Measurements from ENCODE around the gene NPDC1.

The NPDC1 gene

DNA sequence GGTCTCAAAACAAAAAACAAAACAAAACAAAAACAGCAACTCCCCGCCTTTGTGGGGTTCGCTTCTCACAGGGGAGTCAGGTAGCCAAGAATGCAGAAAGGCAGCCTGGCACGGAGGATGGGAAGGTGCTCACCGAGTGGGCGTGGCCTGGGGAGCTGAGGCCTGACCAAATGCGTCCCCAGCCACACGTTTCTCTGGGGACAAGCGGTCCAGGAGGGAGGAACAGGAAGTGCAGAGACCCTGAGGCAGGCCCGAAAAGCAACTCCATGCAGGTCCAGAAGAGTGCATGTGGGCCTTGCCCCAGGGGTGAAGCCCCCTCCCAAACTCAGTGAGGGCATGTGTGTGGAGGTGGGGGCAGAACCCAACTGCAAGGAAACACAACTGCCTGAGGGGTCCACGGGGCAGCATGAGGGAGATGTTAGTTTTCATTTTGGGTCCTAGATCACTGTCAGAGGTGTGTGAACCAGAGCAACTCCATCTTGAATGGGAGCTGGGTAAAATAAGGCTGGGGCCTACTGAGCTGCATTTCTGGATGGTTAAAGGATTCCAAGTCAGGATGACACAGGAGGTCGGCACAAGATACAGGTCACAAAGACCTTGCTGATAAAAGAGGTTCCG, 28.8 kb upstream of the NPDC1 start:
- H3K27me3 ChIP-seq (ENCODE audit: control insufficient read depth, insufficient read depth, low read length, poor library complexity, severe bottlenecking), result peaks cover 62% of the 10 kb centered on the region

DNA sequence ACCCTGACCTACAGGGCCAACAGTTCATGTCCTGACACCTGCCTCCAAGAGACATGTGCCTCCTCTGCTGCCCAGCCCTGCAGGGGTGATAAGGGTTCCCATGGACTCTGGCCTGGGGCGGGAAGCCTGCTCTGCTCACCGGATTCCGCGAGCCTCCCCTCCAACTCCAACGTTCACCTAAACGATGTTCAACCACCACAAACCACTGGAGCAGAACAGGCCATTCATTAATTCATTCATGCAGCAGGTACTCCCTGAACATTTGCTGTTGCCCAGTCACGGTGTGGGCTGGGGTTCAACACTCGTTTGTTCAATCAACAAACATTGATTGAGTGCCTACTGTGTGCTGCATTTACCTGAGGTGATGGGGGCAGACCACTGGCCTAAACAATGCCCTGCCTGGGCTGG, 28.0 kb upstream of the NPDC1 start:
- WGBS, 2 experiments, result 91 to 96% methylated on average over 8 of the region's 8 CpGs

More for the DNA sequence above, 28.8 kb upstream of the NPDC1 start:
- H3K27ac ChIP-seq (ENCODE audit: insufficient read depth, low read depth, low read length, poor library complexity, severe bottlenecking), result no peak overlapping the region
- no peak overlapping the region for H3K4me3 ChIP-seq (ENCODE audit: insufficient read depth, low read depth, low read length)
- peaks cover 14% of the 10 kb centered on the region for H3K4me1 ChIP-seq (ENCODE audit: control insufficient read depth, insufficient read depth, low read length)
- 76 to 82% methylated on average over 12 of the region's 12 CpGs for WGBS, 2 experiments
- H3K9me3 ChIP-seq (ENCODE audit: control insufficient read depth, low read length), result no peaks in the 10 kb centered on the region
- no peaks in the 10 kb centered on the region for H3K36me3 ChIP-seq (ENCODE audit: control insufficient read depth, insufficient read depth, low read length)

GRCh38 chr9:137071282-137071681, 25.3 kb upstream of the NPDC1 start:
- 89 to 94% methylated on average over 2 of the region's 2 CpGs for WGBS, 2 experiments
- Histone ChIP-seq H3K4me1 (ENCODE audit: control insufficient read depth, insufficient read depth, low read length) (peaks cover 16% of the 10 kb centered on the region), H3K9me3 (ENCODE audit: control insufficient read depth, low read length) (no peaks in the 10 kb centered on the region), H3K4me3 (ENCODE audit: insufficient read depth, low read depth, low read length) (no peak overlapping the region), H3K27ac (ENCODE audit: insufficient read depth, low read depth, low read length, poor library complexity, severe bottlenecking) (no peak overlapping the region), H3K36me3 (ENCODE audit: control insufficient read depth, insufficient read depth, low read length) (no peaks in the 10 kb centered on the region), H3K27me3 (ENCODE audit: control insufficient read depth, insufficient read depth, low read length, poor library complexity, severe bottlenecking) (peaks cover 40% of the 10 kb centered on the region)

More for the DNA sequence above, 28.0 kb upstream of the NPDC1 start:
- H3K4me3 ChIP-seq (ENCODE audit: insufficient read depth, low read depth, low read length), result no peak overlapping the region
- H3K4me1 ChIP-seq (ENCODE audit: control insufficient read depth, insufficient read depth, low read length), result peaks cover 21% of the 10 kb centered on the region
- H3K27ac ChIP-seq (ENCODE audit: insufficient read depth, low read depth, low read length, poor library complexity, severe bottlenecking), result no peak overlapping the region
- H3K9me3 ChIP-seq (ENCODE audit: control insufficient read depth, low read length), result no peaks in the 10 kb centered on the region
- H3K36me3 ChIP-seq (ENCODE audit: control insufficient read depth, insufficient read depth, low read length), result no peaks in the 10 kb centered on the region
- peaks cover 62% of the 10 kb centered on the region for H3K27me3 ChIP-seq (ENCODE audit: control insufficient read depth, insufficient read depth, low read length, poor library complexity, severe bottlenecking)

- Histone ChIP-seq H3K36me3 (ENCODE audit: control insufficient read depth, insufficient read depth, low read length) (no peaks in the 10 kb centered on the region), H3K4me3 (ENCODE audit: insufficient read depth, low read depth, low read length) (peak overlapping the region; percentile 50), H3K27me3 (ENCODE audit: control insufficient read depth, insufficient read depth, low read length, poor library complexity, severe bottlenecking) (peaks cover 36% of the 10 kb centered on the region), H3K9me3 (ENCODE audit: control insufficient read depth, low read length) (no peaks in the 10 kb centered on the region), H3K4me1 (ENCODE audit: control insufficient read depth, insufficient read depth, low read length) (peaks cover 16% of the 10 kb centered on the region), H3K27ac (ENCODE audit: insufficient read depth, low read depth, low read length, poor library complexity, severe bottlenecking) (no peak overlapping the region)
- WGBS, 2 experiments, result 25 to 29% methylated on average over 6 of the region's 6 CpGs
These were observed 24.9 kb upstream of the NPDC1 start for GRCh38 chr9:137070906-137071275.

DNA sequence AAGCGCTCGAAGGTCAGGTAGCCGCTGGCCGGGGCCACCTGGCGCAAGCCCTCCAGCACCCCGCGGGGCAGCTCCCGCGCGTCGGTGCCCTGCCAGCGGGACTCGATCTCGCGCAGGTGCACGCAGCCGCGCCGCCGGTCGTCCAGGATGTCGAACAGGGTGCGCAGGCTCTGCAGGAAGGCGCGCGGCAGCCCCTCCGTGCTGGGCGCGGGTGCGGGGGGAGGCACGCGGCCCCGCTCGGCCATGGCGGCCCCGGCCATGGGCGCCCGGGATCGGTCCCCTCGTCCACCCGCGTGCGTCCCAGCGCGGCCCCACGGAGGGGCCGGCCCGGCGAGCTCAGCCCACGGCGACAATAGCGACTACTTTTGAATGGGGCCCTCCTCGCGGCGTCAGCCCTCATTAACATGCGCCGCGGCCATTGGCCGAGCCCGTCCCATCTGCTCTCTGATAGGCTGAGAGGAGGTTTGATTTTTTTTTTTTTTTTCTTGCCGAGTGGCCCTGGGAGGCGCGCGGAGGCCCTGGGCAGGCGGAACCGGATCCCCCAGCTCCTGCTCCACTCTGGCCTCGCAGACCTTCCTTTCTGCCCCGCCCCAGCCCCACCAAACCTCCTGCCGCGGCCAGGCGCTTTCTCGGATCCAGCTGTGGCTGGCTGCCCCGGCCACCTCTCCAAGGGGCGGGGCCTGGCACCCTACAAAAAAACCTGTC, 24.4 kb upstream of the NPDC1 start, which contains the start of gene SAPCD2:
TSS of gene SAPCD2 (minus strand) at position 357 of the 705 bp plus-strand sequence. CDS start at position 260, 97 bp downstream.
- H3K4me1 ChIP-seq (ENCODE audit: control insufficient read depth, insufficient read depth, low read length), result peaks cover 16% of the 10 kb centered on the region
- H3K27ac ChIP-seq (ENCODE audit: insufficient read depth, low read depth, low read length, poor library complexity, severe bottlenecking), result no peak within 1 kb of the TSS
- H3K36me3 ChIP-seq (ENCODE audit: control insufficient read depth, insufficient read depth, low read length), result no peaks in the 10 kb centered on the region
- H3K9me3 ChIP-seq (ENCODE audit: control insufficient read depth, low read length), result no peaks in the 10 kb centered on the region
- H3K4me3 ChIP-seq (ENCODE audit: insufficient read depth, low read depth, low read length), result peak within 1 kb of the TSS; percentile 50
- WGBS, 2 experiments, result 1% methylated on average over 74 of the region's 74 CpGs
- H3K27me3 ChIP-seq (ENCODE audit: control insufficient read depth, insufficient read depth, low read length, poor library complexity, severe bottlenecking), result peaks cover 30% of the 10 kb centered on the region

- WGBS, 2 experiments, result 5 to 6% methylated on average over 52 of the region's 52 CpGs
- H3K27me3 ChIP-seq (ENCODE audit: control insufficient read depth, insufficient read depth, low read length, poor library complexity, severe bottlenecking), result peaks cover 25% of the 10 kb centered on the region
- H3K4me3 ChIP-seq (ENCODE audit: insufficient read depth, low read depth, low read length), result peak overlapping the region; percentile 50
- H3K9me3 ChIP-seq (ENCODE audit: control insufficient read depth, low read length), result no peaks in the 10 kb centered on the region
- peaks cover 16% of the 10 kb centered on the region for H3K4me1 ChIP-seq (ENCODE audit: control insufficient read depth, insufficient read depth, low read length)
- H3K27ac ChIP-seq (ENCODE audit: insufficient read depth, low read depth, low read length, poor library complexity, severe bottlenecking), result no peak overlapping the region
- H3K36me3 ChIP-seq (ENCODE audit: control insufficient read depth, insufficient read depth, low read length), result no peaks in the 10 kb centered on the region
These were observed 23.6 kb upstream of the NPDC1 start for GRCh38 chr9:137069508-137070091.

GRCh38 chr9:137068539-137069507, 22.8 kb upstream of the NPDC1 start:
- peak overlapping the region; percentile 50 for H3K4me3 ChIP-seq (ENCODE audit: insufficient read depth, low read depth, low read length)
- H3K4me1 ChIP-seq (ENCODE audit: control insufficient read depth, insufficient read depth, low read length), result peaks cover 16% of the 10 kb centered on the region
- H3K27ac ChIP-seq (ENCODE audit: insufficient read depth, low read depth, low read length, poor library complexity, severe bottlenecking), result no peak overlapping the region
- H3K9me3 ChIP-seq (ENCODE audit: control insufficient read depth, low read length), result no peaks in the 10 kb centered on the region
- H3K27me3 ChIP-seq (ENCODE audit: control insufficient read depth, insufficient read depth, low read length, poor library complexity, severe bottlenecking), result peaks cover 22% of the 10 kb centered on the region
- no peaks in the 10 kb centered on the region for H3K36me3 ChIP-seq (ENCODE audit: control insufficient read depth, insufficient read depth, low read length)
- 93 to 95% methylated on average over 17 of the region's 17 CpGs for WGBS, 2 experiments

DNA sequence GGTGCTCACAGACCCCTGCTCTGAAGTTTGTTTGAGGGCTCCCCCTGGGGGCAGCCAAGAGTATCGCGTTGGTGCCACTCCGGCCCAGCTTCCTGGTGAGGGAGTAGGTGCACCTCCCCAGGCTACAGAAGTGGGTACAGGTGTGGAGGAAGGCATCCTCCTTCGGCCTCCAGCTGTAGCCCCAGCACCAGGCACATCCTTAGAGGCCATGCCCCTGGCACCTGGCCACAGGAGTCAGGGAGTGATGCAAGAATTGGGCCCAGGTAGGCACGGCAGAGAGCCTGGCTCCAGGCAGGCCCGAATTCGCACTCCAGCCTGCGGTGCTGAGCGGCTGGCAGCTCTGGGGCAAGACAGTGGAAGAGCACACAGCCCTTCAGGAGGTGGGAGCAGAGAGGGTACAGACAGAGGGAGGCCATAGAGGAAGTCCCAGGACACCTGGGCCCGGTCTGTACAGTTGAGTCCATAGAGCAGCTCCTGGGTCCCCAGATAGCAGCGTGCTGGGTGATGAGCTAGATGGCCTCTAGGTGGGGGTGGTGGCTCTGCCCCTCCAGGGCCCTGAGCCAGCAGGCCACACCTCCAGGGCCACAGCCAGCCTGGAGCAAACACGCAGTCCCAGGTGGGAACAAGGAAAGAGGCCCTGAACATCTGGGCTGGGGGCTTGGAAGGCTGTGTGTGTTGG, 22.0 kb upstream of the NPDC1 start:
- peaks cover 16% of the 10 kb centered on the region for H3K4me1 ChIP-seq (ENCODE audit: control insufficient read depth, insufficient read depth, low read length)
- no peaks in the 10 kb centered on the region for H3K36me3 ChIP-seq (ENCODE audit: control insufficient read depth, insufficient read depth, low read length)
- H3K9me3 ChIP-seq (ENCODE audit: control insufficient read depth, low read length), result no peaks in the 10 kb centered on the region

GRCh38 chr9:137066096-137066861, 20.3 kb upstream of the NPDC1 start:
- Histone ChIP-seq H3K27me3 (ENCODE audit: control insufficient read depth, insufficient read depth, low read length, poor library complexity, severe bottlenecking) (peaks cover 18% of the 10 kb centered on the region), H3K4me3 (ENCODE audit: insufficient read depth, low read depth, low read length) (no peak overlapping the region), H3K9me3 (ENCODE audit: control insufficient read depth, low read length) (no peaks in the 10 kb centered on the region), H3K27ac (ENCODE audit: insufficient read depth, low read depth, low read length, poor library complexity, severe bottlenecking) (no peak overlapping the region), H3K4me1 (ENCODE audit: control insufficient read depth, insufficient read depth, low read length) (peaks cover 16% of the 10 kb centered on the region), H3K36me3 (ENCODE audit: control insufficient read depth, insufficient read depth, low read length) (no peaks in the 10 kb centered on the region)
- 93 to 94% methylated on average over 26 of the region's 26 CpGs for WGBS, 2 experiments

More for the DNA sequence above, 22.0 kb upstream of the NPDC1 start:
- WGBS, 2 experiments, result 61 to 63% methylated on average over 12 of the region's 12 CpGs
- Histone ChIP-seq H3K27ac (ENCODE audit: insufficient read depth, low read depth, low read length, poor library complexity, severe bottlenecking) (no peak overlapping the region), H3K27me3 (ENCODE audit: control insufficient read depth, insufficient read depth, low read length, poor library complexity, severe bottlenecking) (peaks cover 18% of the 10 kb centered on the region), H3K4me3 (ENCODE audit: insufficient read depth, low read depth, low read length) (no peak overlapping the region)

Measured in ectodermal cell (in vitro differentiated cells).